HG02870 (cell line): Measurements from ENCODE around the gene HDAC4.

Experiments
- ATAC-seq: cut with Tn5 transposase; IDR thresholded peaks from one replicate; pipeline ENCODE4 v1.9.1; 2021; ENCODE audit warnings: mild to moderate bottlenecking, moderate library complexity; ENCODE audit not compliant: unreplicated experiment

Gene HDAC4

GRCh38 chr2:239329972-239330572, 70.7 kb downstream of the HDAC4 start:
- ATAC-seq: no peak

- ATAC-seq: no peak
Observed at GRCh38 chr2:239329284-239329971, 71.4 kb downstream of the HDAC4 start.

- ATAC-seq: no peak
Observed at GRCh38 chr2:239328351-239329191, 72.2 kb downstream of the HDAC4 start.

GRCh38 chr2:239327536-239328350, 73.1 kb downstream of the HDAC4 start:
- ATAC-seq: peak; percentile 47

- peak; percentile 62 for ATAC-seq
Observed at GRCh38 chr2:239326831-239327535, 73.8 kb downstream of the HDAC4 start.

GRCh38 chr2:239324456-239324855, 76.4 kb downstream of the HDAC4 start:
- ATAC-seq: no peak

- no peak for ATAC-seq
Observed at GRCh38 chr2:239323447-239323846, 77.4 kb downstream of the HDAC4 start.

- ATAC-seq: no peak
Observed at GRCh38 chr2:239322416-239323086, 78.3 kb downstream of the HDAC4 start.

GRCh38 chr2:239321596-239322415, 79.0 kb downstream of the HDAC4 start:
- no peak for ATAC-seq

- no peak for ATAC-seq
Observed at GRCh38 chr2:239318790-239319661, 81.8 kb downstream of the HDAC4 start.

- no peak for ATAC-seq
Observed at GRCh38 chr2:239318151-239318611, 82.6 kb downstream of the HDAC4 start.

GRCh38 chr2:239316562-239317465, 84.0 kb downstream of the HDAC4 start:
- ATAC-seq: no peak

GRCh38 chr2:239315308-239315707, 85.5 kb downstream of the HDAC4 start:
- no peak for ATAC-seq

- no peak for ATAC-seq
Observed at GRCh38 chr2:239313776-239314175, 87.0 kb downstream of the HDAC4 start.

- no peak for ATAC-seq
Observed at GRCh38 chr2:239312741-239313667, 87.8 kb downstream of the HDAC4 start.

- ATAC-seq: no peak
Observed at GRCh38 chr2:239312081-239312511, 88.7 kb downstream of the HDAC4 start.
